ENCODE results near the gene KLF7.

KLF7 gene

DNA sequence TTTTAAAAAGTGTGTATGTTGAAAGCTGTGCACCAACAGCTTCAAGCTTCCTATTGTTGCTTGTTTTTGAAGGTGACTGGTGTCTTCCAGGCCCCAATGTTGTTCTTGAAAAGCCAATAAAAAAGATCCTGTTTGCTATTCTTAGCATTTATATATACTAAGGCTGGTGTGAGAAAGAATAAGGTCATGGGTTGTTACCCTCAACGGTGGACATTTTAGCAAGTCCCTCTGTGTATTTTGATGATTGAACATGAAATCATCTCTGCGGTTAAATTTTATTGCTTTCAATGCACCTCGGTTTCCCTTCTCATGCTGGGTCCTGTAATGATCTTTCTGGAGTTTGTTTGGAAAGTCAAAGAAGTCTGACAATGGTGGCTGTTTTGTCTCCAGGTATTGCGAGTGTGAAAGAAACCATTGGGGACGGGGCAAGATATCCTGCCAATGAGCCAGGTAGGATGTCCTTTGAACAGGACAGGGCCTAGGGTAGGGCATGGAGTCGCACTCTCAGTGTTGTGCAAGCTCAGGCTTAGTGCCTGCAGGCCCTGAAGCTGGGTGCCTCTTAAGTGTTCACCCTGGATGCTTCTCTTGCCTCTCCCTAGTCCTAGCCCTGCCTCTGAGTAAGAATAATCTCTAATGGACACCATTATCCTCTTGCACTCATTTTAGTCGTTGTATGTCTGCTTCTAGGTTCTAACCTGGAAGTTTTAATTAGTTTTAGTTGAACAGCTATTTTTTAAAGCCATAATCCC is 16.0 kb upstream of the KLF7 start (continued):
- TF ChIP-seq, protein P1, sequence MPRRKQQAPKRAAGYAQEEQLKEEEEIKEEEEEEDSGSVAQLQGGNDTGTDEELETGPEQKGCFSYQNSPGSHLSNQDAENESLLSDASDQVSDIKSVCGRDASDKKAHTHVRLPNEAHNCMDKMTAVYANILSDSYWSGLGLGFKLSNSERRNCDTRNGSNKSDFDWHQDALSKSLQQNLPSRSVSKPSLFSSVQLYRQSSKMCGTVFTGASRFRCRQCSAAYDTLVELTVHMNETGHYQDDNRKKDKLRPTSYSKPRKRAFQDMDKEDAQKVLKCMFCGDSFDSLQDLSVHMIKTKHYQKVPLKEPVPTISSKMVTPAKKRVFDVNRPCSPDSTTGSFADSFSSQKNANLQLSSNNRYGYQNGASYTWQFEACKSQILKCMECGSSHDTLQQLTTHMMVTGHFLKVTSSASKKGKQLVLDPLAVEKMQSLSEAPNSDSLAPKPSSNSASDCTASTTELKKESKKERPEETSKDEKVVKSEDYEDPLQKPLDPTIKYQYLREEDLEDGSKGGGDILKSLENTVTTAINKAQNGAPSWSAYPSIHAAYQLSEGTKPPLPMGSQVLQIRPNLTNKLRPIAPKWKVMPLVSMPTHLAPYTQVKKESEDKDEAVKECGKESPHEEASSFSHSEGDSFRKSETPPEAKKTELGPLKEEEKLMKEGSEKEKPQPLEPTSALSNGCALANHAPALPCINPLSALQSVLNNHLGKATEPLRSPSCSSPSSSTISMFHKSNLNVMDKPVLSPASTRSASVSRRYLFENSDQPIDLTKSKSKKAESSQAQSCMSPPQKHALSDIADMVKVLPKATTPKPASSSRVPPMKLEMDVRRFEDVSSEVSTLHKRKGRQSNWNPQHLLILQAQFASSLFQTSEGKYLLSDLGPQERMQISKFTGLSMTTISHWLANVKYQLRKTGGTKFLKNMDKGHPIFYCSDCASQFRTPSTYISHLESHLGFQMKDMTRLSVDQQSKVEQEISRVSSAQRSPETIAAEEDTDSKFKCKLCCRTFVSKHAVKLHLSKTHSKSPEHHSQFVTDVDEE (CRISPR knock-in tag; IDR thresholded peaks at IDR 0.05), result no peak

DNA sequence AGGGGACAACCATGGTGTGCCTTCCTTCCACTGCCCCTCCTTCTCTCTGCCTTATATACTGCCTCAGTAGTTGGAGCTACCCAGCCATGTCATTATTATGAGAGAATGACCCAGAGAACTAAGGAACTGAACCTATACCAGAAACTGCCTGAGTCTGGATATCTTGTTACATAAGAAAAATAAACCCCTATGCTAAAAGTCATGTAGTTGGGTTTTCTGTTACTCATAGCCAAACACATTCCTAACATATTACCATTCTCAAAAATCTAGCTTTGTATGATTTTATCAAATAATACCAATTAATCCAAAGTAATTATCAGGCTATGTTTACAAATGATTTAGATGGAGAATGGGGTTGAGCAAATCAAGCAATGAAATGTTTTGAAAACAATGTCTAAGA is 15.0 kb upstream of the KLF7 start:
- ATAC-seq, result no peak

DNA sequence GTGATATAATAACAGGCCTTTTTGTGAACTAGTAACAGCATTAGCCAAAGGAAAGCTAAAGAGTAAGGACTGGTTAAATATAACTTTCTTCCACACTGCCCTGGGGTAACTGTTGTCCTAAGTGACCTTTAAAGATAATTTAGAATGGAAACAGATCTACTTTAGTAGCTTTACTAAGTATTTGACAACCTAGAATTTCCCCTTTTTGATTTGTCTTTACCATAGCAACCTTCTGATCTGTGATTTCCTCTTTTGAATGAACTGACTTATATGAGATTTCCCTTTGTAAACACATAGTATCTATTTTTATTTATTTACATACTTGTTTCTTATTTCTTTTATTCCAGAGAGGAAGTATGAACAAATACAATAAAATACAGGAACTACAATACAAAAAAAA is 10.5 kb upstream of the KLF7 start:
- TF ChIP-seq ZFP30 (CRISPR knock-in tag; IDR thresholded peaks at IDR 0.05) (no peak), ESRRG (CRISPR knock-in tag; IDR thresholded peaks at IDR 0.05) (no peak), GLIS3 (CRISPR knock-in tag; IDR thresholded peaks at IDR 0.05) (no peak)
- no peak for ATAC-seq

More for the DNA sequence above, 15.0 kb upstream of the KLF7 start:
- TF ChIP-seq CSDC2 (CRISPR knock-in tag; IDR thresholded peaks at IDR 0.05), result no peak
- no peak for TF ChIP-seq SNAI2 (CRISPR knock-in tag; IDR thresholded peaks at IDR 0.05)
- TF ChIP-seq, protein P2, sequence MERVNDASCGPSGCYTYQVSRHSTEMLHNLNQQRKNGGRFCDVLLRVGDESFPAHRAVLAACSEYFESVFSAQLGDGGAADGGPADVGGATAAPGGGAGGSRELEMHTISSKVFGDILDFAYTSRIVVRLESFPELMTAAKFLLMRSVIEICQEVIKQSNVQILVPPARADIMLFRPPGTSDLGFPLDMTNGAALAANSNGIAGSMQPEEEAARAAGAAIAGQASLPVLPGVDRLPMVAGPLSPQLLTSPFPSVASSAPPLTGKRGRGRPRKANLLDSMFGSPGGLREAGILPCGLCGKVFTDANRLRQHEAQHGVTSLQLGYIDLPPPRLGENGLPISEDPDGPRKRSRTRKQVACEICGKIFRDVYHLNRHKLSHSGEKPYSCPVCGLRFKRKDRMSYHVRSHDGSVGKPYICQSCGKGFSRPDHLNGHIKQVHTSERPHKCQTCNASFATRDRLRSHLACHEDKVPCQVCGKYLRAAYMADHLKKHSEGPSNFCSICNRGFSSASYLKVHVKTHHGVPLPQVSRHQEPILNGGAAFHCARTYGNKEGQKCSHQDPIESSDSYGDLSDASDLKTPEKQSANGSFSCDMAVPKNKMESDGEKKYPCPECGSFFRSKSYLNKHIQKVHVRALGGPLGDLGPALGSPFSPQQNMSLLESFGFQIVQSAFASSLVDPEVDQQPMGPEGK (CRISPR knock-in tag; IDR thresholded peaks at IDR 0.05; ENCODE audit: borderline replicate concordance), result no peak

DNA sequence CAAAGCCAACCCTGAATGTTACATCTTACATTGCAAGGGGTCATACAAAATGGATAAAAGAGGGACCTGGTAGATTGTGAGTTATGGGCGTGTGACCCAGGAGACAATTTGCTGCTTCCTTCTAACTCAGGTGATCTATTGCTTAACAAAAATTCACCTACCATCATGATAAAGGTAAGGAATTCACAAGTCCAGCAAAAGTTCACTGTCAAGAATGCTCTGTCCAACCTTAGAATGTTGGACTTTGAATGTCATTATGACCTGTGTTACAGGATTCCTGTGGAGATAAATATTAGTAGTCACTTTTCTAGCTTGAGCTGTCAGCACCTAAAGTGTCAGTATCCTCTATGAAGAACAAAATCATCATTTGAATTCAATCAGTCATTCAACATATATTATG is 7.9 kb upstream of the KLF7 start:
- ATAC-seq, result no peak

More for the DNA sequence above, 7.9 kb upstream of the KLF7 start:
- TF ChIP-seq GLIS3 (CRISPR knock-in tag; IDR thresholded peaks at IDR 0.05), result no peak
- TF ChIP-seq, protein P3, sequence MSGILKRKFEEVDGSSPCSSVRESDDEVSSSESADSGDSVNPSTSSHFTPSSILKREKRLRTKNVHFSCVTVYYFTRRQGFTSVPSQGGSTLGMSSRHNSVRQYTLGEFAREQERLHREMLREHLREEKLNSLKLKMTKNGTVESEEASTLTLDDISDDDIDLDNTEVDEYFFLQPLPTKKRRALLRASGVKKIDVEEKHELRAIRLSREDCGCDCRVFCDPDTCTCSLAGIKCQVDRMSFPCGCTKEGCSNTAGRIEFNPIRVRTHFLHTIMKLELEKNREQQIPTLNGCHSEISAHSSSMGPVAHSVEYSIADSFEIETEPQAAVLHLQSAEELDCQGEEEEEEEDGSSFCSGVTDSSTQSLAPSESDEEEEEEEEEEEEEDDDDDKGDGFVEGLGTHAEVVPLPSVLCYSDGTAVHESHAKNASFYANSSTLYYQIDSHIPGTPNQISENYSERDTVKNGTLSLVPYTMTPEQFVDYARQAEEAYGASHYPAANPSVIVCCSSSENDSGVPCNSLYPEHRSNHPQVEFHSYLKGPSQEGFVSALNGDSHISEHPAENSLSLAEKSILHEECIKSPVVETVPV (CRISPR knock-in tag; IDR thresholded peaks at IDR 0.05), result no peak
- no peak for TF ChIP-seq ARNTL (CRISPR knock-in tag; IDR thresholded peaks at IDR 0.05; ENCODE audit: borderline replicate concordance, low read depth)
- TF ChIP-seq ZFP3 (CRISPR knock-in tag; IDR thresholded peaks at IDR 0.05), result no peak
- TF ChIP-seq ZNF565 (CRISPR knock-in tag; conservative IDR thresholded peaks at IDR 0.05; ENCODE audit: low read depth), result no peak
- TF ChIP-seq ZNF8 (CRISPR knock-in tag; IDR thresholded peaks at IDR 0.05), result no peak
- TF ChIP-seq SNAI2 (CRISPR knock-in tag; IDR thresholded peaks at IDR 0.05), result no peak
- TF ChIP-seq, protein P4, sequence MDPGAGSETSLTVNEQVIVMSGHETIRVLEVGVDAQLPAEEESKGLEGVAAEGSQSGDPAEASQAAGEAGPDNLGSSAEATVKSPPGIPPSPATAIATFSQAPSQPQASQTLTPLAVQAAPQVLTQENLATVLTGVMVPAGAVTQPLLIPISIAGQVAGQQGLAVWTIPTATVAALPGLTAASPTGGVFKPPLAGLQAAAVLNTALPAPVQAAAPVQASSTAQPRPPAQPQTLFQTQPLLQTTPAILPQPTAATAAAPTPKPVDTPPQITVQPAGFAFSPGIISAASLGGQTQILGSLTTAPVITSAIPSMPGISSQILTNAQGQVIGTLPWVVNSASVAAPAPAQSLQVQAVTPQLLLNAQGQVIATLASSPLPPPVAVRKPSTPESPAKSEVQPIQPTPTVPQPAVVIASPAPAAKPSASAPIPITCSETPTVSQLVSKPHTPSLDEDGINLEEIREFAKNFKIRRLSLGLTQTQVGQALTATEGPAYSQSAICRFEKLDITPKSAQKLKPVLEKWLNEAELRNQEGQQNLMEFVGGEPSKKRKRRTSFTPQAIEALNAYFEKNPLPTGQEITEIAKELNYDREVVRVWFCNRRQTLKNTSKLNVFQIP (CRISPR knock-in tag; IDR thresholded peaks at IDR 0.05; ENCODE audit: borderline replicate concordance, low read depth), result no peak
- TF ChIP-seq ZC3H10 (CRISPR knock-in tag; IDR thresholded peaks at IDR 0.05), result no peak
- TF ChIP-seq ZNF70 (CRISPR knock-in tag; IDR thresholded peaks at IDR 0.05), result no peak
- TF ChIP-seq, protein P1 (CRISPR knock-in tag; IDR thresholded peaks at IDR 0.05), result no peak
- no peak for TF ChIP-seq ESRRG (CRISPR knock-in tag; IDR thresholded peaks at IDR 0.05)
